ENCODE results near the gene UFD1.
"Not testable (repeated sequence)": the region's sequence is repeated elsewhere in the genome, so short reads cannot be mapped to it uniquely, and the experiment has no call there.

DNA sequence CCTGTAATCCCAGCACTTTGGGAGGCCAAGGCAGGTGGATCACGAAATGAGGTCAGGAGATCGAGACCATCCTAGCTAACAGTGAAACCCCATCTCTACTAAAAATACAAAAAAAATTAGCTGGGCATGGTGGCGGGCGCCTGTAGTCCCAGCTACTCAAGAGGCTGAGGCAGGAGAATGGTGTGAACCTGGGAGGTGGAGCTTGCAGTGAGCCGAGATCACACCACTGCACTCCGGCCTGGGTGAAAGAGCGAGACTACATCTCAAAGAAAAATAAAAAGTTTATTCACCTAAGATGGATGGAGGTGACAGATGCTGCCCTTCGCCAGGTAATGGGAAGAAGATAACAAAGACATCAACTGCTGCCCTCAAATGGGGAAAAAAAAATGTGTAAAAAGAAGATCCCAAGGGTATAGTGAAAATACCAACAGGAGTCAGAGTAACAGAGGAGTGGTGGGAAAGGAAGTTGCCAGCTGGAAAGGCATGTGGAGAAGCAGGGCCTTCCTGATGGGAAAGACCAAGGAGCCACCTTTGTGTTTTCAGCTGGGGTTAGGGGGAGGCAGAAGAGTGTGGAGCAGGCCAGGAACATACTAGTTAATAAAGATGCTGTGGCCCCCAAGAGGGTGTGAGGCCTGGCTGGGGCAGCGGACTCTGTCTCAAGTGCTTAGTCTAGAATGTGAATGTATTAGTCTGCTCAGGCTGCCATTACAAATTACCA is 42.4 kb downstream of the UFD1 start:
- TF ChIP-seq, protein P1, sequence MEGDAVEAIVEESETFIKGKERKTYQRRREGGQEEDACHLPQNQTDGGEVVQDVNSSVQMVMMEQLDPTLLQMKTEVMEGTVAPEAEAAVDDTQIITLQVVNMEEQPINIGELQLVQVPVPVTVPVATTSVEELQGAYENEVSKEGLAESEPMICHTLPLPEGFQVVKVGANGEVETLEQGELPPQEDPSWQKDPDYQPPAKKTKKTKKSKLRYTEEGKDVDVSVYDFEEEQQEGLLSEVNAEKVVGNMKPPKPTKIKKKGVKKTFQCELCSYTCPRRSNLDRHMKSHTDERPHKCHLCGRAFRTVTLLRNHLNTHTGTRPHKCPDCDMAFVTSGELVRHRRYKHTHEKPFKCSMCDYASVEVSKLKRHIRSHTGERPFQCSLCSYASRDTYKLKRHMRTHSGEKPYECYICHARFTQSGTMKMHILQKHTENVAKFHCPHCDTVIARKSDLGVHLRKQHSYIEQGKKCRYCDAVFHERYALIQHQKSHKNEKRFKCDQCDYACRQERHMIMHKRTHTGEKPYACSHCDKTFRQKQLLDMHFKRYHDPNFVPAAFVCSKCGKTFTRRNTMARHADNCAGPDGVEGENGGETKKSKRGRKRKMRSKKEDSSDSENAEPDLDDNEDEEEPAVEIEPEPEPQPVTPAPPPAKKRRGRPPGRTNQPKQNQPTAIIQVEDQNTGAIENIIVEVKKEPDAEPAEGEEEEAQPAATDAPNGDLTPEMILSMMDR (IDR thresholded peaks at IDR 0.05) = not testable (repeated sequence)
- not testable (repeated sequence) for TF ChIP-seq POLR2AphosphoS5 (IDR thresholded peaks at IDR 0.05)
